Measurements from ENCODE around the gene NOTCH2. TPM values are rescaled to one million over a fixed set of nuclear protein-coding genes. Genes with fewer than 3 reads are reported as not detected.

NOTCH2 gene
- total RNA-seq, 2 donors from 2014 or later: 115 to 179 TPM

- no peak overlapping the region for H3K4me3 Mint-ChIP-seq
- H3K9me3 Mint-ChIP-seq: no peaks in the 10 kb centered on the region
- no peaks in the 10 kb centered on the region for H3K36me3 Mint-ChIP-seq
Observed at GRCh38 chr1:119870917-119871596, 198.4 kb downstream of the NOTCH2 start.

GRCh38 chr1:119869995-119870394 lies 199.5 kb downstream of the NOTCH2 start:
- no peaks in the 10 kb centered on the region for H3K9me3 Mint-ChIP-seq
- H3K27ac Mint-ChIP-seq: no peak overlapping the region
- DNase-seq (ENCODE audit: low spot score): no peak
- no peak overlapping the region for H3K4me3 Mint-ChIP-seq
- no peak for ATAC-seq
- H3K4me1 Mint-ChIP-seq (ENCODE audit: low read depth in 2 of 2): peaks cover 0 to 3% of the 10 kb centered on the region in 2 donors
- peaks cover 25 to 31% of the 10 kb centered on the region in 2 donors for H3K27me3 Mint-ChIP-seq
- no peaks in the 10 kb centered on the region for H3K36me3 Mint-ChIP-seq

More at GRCh38 chr1:119870917-119871596, 198.4 kb downstream of the NOTCH2 start:
- ATAC-seq: peak; percentile 58 to 69
- DNase-seq (ENCODE audit: low spot score): peak; percentile 67
- H3K4me1 Mint-ChIP-seq (ENCODE audit: low read depth in 2 of 2): peaks cover 0 to 3% of the 10 kb centered on the region in 2 donors
- no peak overlapping the region for H3K27ac Mint-ChIP-seq
- peaks cover 26 to 31% of the 10 kb centered on the region in 2 donors for H3K27me3 Mint-ChIP-seq

GRCh38 chr1:119868176-119868575 lies 201.3 kb downstream of the NOTCH2 start:
- ATAC-seq (no peak), DNase-seq (ENCODE audit: low spot score) (no peak)
- Mint-ChIP-seq H3K4me3 (no peak overlapping the region), H3K36me3 (no peaks in the 10 kb centered on the region), H3K27ac (no peak overlapping the region), H3K9me3 (no peaks in the 10 kb centered on the region), H3K4me1 (ENCODE audit: low read depth in 2 of 2) (peaks cover 0 to 3% of the 10 kb centered on the region in 2 donors), H3K27me3 (peaks cover 25 to 40% of the 10 kb centered on the region in 2 donors)

GRCh38 chr1:119866451-119866850 lies 203.0 kb downstream of the NOTCH2 start:
- H3K36me3 Mint-ChIP-seq: no peaks in the 10 kb centered on the region
- ATAC-seq (no peak), DNase-seq (ENCODE audit: low spot score) (no peak)
- H3K4me3 Mint-ChIP-seq: no peak overlapping the region
- H3K27ac Mint-ChIP-seq: no peak overlapping the region
- H3K4me1 Mint-ChIP-seq (ENCODE audit: low read depth in 2 of 2): peaks cover 0 to 3% of the 10 kb centered on the region in 2 donors
- H3K27me3 Mint-ChIP-seq: peaks cover 24 to 41% of the 10 kb centered on the region in 2 donors
- no peaks in the 10 kb centered on the region for H3K9me3 Mint-ChIP-seq

GRCh38 chr1:119865627-119866026 lies 203.8 kb downstream of the NOTCH2 start:
- peaks cover 0 to under 1% of the 10 kb centered on the region in 2 donors for H3K4me1 Mint-ChIP-seq (ENCODE audit: low read depth in 2 of 2)
- H3K4me3 Mint-ChIP-seq: no peak overlapping the region
- peaks cover 19 to 36% of the 10 kb centered on the region in 2 donors for H3K27me3 Mint-ChIP-seq
- no peak for ATAC-seq
- DNase-seq (ENCODE audit: low spot score): no peak
- no peaks in the 10 kb centered on the region for H3K9me3 Mint-ChIP-seq
- H3K27ac Mint-ChIP-seq: no peak overlapping the region
- H3K36me3 Mint-ChIP-seq: no peaks in the 10 kb centered on the region

- H3K27ac Mint-ChIP-seq: no peak overlapping the region
- H3K36me3 Mint-ChIP-seq: no peaks in the 10 kb centered on the region
- DNase-seq (ENCODE audit: low spot score): no peak
- ATAC-seq: no peak
- no peaks in the 10 kb centered on the region for H3K9me3 Mint-ChIP-seq
- H3K4me3 Mint-ChIP-seq: no peak overlapping the region
- H3K4me1 Mint-ChIP-seq (ENCODE audit: low read depth in 2 of 2): peaks cover 7 to 10% of the 10 kb centered on the region in 2 donors
- H3K27me3 Mint-ChIP-seq: peaks cover 19 to 25% of the 10 kb centered on the region in 2 donors
Observed at GRCh38 chr1:119862276-119862675, 207.2 kb downstream of the NOTCH2 start.

Other genes starting within 250 kb of the NOTCH2 start
- not detected for gene ADAM30, start 173.1 kb downstream of the NOTCH2 start, total RNA-seq
- 10 to 100 TPM; 23.9 to 29.7 TPM for gene SEC22B, start 106.9 kb upstream of the NOTCH2 start, total RNA-seq